ENCODE data around the gene CAMTA1. TPM values are rescaled to one million over a fixed set of nuclear protein-coding genes. Genes with fewer than 3 reads are reported as not detected.

The CAMTA1 gene
- polyA plus RNA-seq, 1 experiment, result 23.1 TPM

DNA sequence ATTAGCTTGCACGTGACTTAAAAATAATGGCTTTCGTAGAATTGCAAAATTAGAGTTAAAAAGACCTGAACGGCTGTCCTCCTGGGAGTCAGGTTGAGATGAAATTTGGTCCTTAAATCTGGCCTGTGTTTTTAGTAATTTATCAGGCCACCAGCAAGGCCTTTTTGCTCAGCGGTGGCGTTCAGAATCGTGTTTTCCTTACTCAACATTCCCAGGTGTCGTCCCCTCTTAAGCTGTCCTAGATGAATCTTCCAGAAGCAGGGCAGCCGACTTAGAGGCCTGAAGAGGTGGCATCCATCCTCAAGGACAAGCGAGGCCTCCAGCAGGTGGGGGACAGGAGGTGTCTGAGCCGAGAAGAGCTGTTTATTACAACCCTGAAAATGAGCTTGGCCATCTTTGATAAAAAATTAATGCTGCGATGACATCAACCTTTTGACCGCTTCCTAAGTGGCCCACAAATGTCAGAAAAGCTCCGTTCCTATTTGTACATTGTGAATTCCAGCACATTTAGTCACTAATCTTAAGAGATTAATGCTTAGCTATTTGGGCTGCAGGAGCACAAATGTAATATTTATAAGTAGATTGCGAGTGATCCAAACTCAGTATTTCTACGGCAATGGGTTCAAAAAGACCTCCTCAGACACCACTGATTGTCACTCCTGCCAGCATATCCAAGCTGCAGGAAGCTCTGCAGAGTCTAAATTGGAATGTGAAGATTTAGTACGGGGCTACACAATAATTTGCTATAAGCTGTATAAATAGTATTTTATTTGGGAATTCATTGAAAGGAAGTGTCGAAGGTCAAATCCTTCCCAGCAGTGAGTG is 641.7 kb downstream of the CAMTA1 start:
- CTCF ChIA-PET, result no interaction called here
- no peak overlapping the region for H3K4me3 ChIP-seq (ENCODE audit: low read depth, low read length)
- no peaks in the 10 kb centered on the region for H3K27me3 ChIP-seq (ENCODE audit: control insufficient read depth, insufficient read depth, low read length)
- no peak for DNase-seq (ENCODE audit: low read depth)
- TF ChIP-seq, protein P1, sequence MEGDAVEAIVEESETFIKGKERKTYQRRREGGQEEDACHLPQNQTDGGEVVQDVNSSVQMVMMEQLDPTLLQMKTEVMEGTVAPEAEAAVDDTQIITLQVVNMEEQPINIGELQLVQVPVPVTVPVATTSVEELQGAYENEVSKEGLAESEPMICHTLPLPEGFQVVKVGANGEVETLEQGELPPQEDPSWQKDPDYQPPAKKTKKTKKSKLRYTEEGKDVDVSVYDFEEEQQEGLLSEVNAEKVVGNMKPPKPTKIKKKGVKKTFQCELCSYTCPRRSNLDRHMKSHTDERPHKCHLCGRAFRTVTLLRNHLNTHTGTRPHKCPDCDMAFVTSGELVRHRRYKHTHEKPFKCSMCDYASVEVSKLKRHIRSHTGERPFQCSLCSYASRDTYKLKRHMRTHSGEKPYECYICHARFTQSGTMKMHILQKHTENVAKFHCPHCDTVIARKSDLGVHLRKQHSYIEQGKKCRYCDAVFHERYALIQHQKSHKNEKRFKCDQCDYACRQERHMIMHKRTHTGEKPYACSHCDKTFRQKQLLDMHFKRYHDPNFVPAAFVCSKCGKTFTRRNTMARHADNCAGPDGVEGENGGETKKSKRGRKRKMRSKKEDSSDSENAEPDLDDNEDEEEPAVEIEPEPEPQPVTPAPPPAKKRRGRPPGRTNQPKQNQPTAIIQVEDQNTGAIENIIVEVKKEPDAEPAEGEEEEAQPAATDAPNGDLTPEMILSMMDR (IDR thresholded peaks at IDR 0.05; ENCODE audit: insufficient read depth, low read depth, low read length), result no peak
- POLR2A ChIA-PET, result no interaction called here
- H3K36me3 ChIP-seq (ENCODE audit: control insufficient read depth, insufficient read depth, low read length), result no peaks in the 10 kb centered on the region

DNA sequence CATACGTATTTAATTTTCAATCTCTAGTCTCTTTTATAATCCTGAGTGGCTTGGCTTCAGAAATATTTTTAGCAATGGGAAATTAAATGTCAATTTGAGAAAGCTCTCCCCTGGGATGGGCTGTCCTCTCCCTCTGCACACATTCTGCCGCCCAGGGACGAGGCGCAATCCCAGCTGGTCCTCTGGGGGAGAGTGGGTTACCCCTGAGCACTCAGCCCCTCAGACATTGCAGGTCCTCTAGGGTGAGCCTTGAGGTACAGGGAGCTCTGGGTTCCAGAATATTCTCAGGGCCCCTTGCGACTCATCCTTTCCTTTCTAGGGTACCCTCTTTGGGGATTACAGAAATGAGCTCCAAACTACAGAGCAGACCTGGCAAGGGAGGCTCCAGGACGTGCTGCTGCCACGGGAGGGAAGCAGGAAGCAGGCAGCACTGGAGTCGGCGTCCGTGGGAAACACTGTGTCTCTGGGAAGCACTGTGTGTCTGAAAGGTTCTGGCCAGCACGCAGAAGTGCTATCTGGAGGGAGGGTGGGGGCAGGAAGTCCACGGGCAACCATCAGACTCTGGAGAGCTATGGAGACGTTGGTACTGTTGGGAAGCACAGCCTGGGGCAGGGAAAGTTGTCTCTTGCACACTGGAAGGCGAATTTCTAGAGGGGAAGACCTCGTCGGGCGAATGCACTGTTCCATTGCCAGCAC is 642.5 kb downstream of the CAMTA1 start:
- no peak for DNase-seq (ENCODE audit: low read depth)
- POLR2A ChIA-PET, result no interaction called here
- TF ChIP-seq, protein P1 (IDR thresholded peaks at IDR 0.05; ENCODE audit: insufficient read depth, low read depth, low read length), result no peak
- Histone ChIP-seq H3K4me3 (ENCODE audit: low read depth, low read length) (no peak overlapping the region), H3K36me3 (ENCODE audit: control insufficient read depth, insufficient read depth, low read length) (no peaks in the 10 kb centered on the region), H3K27me3 (ENCODE audit: control insufficient read depth, insufficient read depth, low read length) (no peaks in the 10 kb centered on the region)
- CTCF ChIA-PET, result no interaction called here

DNA sequence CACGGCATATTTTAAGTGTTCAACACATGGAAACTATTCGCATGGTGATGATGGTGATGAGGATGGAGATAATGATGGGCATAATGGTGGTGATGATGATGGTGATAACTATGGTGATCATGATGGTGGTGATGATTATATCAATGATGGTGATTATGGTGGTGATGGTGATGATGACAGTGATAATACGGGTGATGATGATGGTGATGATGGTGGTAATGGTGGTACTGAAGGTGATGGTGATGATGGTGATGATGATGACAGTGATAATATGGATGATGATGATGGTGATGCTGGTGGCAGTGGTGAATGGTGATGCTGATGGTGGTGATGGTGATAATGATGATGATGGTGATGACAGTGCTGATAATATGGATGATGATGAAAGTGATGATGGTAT is 644.0 kb downstream of the CAMTA1 start:
- CTCF ChIA-PET, result no interaction called here
- Histone ChIP-seq H3K4me3 (ENCODE audit: low read depth, low read length) (no peak overlapping the region), H3K36me3 (ENCODE audit: control insufficient read depth, insufficient read depth, low read length) (no peaks in the 10 kb centered on the region), H3K27me3 (ENCODE audit: control insufficient read depth, insufficient read depth, low read length) (no peaks in the 10 kb centered on the region)
- TF ChIP-seq, protein P1 (IDR thresholded peaks at IDR 0.05; ENCODE audit: insufficient read depth, low read depth, low read length), result no peak
- DNase-seq (ENCODE audit: low read depth), result no peak
- POLR2A ChIA-PET, result no interaction called here

DNA sequence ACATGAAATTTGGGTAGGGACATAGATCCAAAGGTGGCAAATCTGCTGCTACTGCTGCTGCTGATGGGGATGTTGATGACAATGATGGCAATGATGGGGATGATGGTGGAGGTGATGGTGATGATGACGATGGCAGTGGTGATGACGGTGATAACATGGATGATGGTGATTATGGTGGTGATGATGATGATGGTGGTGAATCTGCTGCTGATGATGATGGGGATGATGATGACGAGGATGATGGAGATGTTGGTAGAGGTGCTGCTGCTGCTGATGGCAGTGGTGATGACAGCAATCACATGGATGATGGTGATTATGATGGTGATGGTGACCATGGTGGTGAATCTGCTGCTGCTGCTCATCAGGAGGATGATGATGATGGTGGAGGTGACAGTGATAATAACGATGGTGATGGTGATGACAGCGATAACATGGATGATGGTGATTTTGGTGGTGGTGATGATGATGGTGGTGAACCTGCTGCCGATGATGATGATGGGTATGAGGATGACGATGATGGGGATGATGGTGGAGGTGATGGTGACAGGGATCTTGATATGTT is 644.9 kb downstream of the CAMTA1 start:
- Histone ChIP-seq H3K27me3 (ENCODE audit: control insufficient read depth, insufficient read depth, low read length) (no peaks in the 10 kb centered on the region), H3K4me3 (ENCODE audit: low read depth, low read length) (no peak overlapping the region), H3K36me3 (ENCODE audit: control insufficient read depth, insufficient read depth, low read length) (no peaks in the 10 kb centered on the region)
- TF ChIP-seq, protein P1 (IDR thresholded peaks at IDR 0.05; ENCODE audit: insufficient read depth, low read depth, low read length), result no peak
- ChIA-PET CTCF (no interaction called here), POLR2A (no interaction called here)
- DNase-seq (ENCODE audit: low read depth), result no peak

DNA sequence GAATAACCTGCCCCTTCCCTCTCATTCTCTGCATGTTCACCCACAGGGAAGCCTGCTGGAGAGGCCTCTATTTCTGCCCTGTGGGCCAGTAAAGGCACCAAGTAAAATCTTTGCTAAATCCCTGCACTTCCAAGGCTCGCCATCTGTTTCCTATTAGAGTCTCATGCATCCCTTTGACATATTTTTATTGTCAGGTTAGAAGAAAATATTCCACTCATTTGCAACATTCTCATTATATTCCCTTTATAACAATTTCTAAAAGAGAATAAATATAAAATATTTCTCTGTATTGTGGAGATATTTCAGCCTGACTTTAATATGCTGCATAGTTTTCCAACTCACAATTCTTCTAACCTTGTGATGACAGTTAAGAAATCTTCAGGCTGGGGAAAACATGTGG is 645.4 kb downstream of the CAMTA1 start:
- Histone ChIP-seq H3K36me3 (ENCODE audit: control insufficient read depth, insufficient read depth, low read length) (no peaks in the 10 kb centered on the region), H3K27me3 (ENCODE audit: control insufficient read depth, insufficient read depth, low read length) (no peaks in the 10 kb centered on the region; the same call in 1 of the 2 replicates), H3K4me3 (ENCODE audit: low read depth, low read length) (no peak overlapping the region)
- ChIA-PET POLR2A (no interaction called here), CTCF (interaction anchor here (0.6 kb wide), 1 partner anchor 9 kb away, joined by 6 read pairs; no protein-coding TSS in a partner anchor)
- TF ChIP-seq, protein P1 (IDR thresholded peaks at IDR 0.05; ENCODE audit: insufficient read depth, low read depth, low read length), result no peak
- peak; percentile 19 for DNase-seq (ENCODE audit: low read depth)
